HCT116 (cell line): Measurements from ENCODE around the gene ASF1A.

Experiments
- ELF1 ChIP-seq: IDR thresholded peaks from 2 replicates; pipeline ENCODE4 v1.6.1; 2012; ENCODE audit warnings: low read depth, borderline replicate concordance
- EZH2 ChIP-seq: fragments of 200-600 bp; sonication (generic); IDR thresholded peaks from 2 replicates; pipeline ENCODE4 v1.6.1; 2017; ENCODE audit warnings: antibody characterized with exemption, mixed run types
- POLR2A ChIP-seq: IDR thresholded peaks from 2 replicates; pipeline ENCODE4 v1.7.0; 2011; ENCODE audit warnings: borderline replicate concordance; ENCODE audit not compliant: insufficient read depth, insufficient read length; ENCODE audit errors: extremely low read depth
- RAD21 ChIP-seq: IDR thresholded peaks from 2 replicates; pipeline ENCODE4 v1.6.1; 2012; ENCODE audit warnings: low read depth, mild to moderate bottlenecking
- TF ChIP-seq, protein P1 (sequence below), 3 experiments: fragments of 200-600 bp in 1 of 3; sonication (generic) in 1 of 3; IDR thresholded peaks in 2 of 3; conservative IDR thresholded peaks in 1 of 3; 2 replicates each; pipeline ENCODE4 v1.5.1; 2012 to 2017; ENCODE audit warnings: low read depth in 2 of 3, low read length in 2 of 3, antibody characterized with exemption in 1 of 3, borderline replicate concordance in 1 of 3, control low read depth in 1 of 3, mild to moderate bottlenecking in 1 of 3, mixed read lengths in 1 of 3, mixed run types in 1 of 3, moderate library complexity in 1 of 3; ENCODE audit not compliant: insufficient read depth in 1 of 3
- TF ChIP-seq, protein P2 (sequence below): IDR thresholded peaks from 2 replicates; pipeline ENCODE4 v1.6.1; 2011; ENCODE audit warnings: mild to moderate bottlenecking, low read length, moderate library complexity; ENCODE audit not compliant: insufficient replicate concordance; ENCODE audit errors: extremely low read depth
- TF ChIP-seq, protein P3 (sequence below): IDR thresholded peaks from 2 replicates; pipeline ENCODE4 v1.6.1; 2012; ENCODE audit warnings: low read depth
- TF ChIP-seq, protein P4 (sequence below): IDR thresholded peaks from 2 replicates; pipeline ENCODE4 v1.6.1; 2012

DNA sequence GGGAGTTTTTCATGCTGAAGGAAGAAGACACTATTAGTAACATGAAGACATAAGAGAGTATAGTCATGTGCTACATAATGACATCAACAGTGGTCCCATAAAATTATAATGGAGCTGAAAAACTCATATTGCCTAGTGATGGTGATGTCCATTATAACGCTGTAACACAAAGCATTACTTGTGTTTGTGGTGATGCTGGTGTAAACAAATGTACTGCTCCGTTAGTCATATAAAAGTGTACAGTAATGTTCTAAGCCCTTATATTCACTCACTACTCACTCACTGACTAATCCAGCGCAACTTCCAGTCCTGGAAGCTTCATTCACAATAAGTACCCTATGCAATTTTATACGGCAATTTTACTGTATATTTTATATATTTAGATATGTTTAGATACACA, 26.8 kb upstream of the ASF1A start:
- TF ChIP-seq POLR2A (no peak), EZH2 (no peak), RAD21 (no peak), ELF1 (no peak)
- TF ChIP-seq, protein P1, sequence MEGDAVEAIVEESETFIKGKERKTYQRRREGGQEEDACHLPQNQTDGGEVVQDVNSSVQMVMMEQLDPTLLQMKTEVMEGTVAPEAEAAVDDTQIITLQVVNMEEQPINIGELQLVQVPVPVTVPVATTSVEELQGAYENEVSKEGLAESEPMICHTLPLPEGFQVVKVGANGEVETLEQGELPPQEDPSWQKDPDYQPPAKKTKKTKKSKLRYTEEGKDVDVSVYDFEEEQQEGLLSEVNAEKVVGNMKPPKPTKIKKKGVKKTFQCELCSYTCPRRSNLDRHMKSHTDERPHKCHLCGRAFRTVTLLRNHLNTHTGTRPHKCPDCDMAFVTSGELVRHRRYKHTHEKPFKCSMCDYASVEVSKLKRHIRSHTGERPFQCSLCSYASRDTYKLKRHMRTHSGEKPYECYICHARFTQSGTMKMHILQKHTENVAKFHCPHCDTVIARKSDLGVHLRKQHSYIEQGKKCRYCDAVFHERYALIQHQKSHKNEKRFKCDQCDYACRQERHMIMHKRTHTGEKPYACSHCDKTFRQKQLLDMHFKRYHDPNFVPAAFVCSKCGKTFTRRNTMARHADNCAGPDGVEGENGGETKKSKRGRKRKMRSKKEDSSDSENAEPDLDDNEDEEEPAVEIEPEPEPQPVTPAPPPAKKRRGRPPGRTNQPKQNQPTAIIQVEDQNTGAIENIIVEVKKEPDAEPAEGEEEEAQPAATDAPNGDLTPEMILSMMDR (IDR thresholded peaks at IDR 0.05 in 2 of 3, conservative IDR thresholded peaks at IDR 0.05 in 1 of 3; ENCODE audit: borderline replicate concordance in 1 of 3, insufficient read depth in 1 of 3, low read depth in 2 of 3, low read length in 2 of 3): no peak
- TF ChIP-seq, protein P2, sequence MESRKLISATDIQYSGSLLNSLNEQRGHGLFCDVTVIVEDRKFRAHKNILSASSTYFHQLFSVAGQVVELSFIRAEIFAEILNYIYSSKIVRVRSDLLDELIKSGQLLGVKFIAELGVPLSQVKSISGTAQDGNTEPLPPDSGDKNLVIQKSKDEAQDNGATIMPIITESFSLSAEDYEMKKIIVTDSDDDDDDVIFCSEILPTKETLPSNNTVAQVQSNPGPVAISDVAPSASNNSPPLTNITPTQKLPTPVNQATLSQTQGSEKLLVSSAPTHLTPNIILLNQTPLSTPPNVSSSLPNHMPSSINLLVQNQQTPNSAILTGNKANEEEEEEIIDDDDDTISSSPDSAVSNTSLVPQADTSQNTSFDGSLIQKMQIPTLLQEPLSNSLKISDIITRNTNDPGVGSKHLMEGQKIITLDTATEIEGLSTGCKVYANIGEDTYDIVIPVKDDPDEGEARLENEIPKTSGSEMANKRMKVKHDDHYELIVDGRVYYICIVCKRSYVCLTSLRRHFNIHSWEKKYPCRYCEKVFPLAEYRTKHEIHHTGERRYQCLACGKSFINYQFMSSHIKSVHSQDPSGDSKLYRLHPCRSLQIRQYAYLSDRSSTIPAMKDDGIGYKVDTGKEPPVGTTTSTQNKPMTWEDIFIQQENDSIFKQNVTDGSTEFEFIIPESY: no peak
- TF ChIP-seq, protein P3, sequence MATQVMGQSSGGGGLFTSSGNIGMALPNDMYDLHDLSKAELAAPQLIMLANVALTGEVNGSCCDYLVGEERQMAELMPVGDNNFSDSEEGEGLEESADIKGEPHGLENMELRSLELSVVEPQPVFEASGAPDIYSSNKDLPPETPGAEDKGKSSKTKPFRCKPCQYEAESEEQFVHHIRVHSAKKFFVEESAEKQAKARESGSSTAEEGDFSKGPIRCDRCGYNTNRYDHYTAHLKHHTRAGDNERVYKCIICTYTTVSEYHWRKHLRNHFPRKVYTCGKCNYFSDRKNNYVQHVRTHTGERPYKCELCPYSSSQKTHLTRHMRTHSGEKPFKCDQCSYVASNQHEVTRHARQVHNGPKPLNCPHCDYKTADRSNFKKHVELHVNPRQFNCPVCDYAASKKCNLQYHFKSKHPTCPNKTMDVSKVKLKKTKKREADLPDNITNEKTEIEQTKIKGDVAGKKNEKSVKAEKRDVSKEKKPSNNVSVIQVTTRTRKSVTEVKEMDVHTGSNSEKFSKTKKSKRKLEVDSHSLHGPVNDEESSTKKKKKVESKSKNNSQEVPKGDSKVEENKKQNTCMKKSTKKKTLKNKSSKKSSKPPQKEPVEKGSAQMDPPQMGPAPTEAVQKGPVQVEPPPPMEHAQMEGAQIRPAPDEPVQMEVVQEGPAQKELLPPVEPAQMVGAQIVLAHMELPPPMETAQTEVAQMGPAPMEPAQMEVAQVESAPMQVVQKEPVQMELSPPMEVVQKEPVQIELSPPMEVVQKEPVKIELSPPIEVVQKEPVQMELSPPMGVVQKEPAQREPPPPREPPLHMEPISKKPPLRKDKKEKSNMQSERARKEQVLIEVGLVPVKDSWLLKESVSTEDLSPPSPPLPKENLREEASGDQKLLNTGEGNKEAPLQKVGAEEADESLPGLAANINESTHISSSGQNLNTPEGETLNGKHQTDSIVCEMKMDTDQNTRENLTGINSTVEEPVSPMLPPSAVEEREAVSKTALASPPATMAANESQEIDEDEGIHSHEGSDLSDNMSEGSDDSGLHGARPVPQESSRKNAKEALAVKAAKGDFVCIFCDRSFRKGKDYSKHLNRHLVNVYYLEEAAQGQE: no peak
- TF ChIP-seq, protein P4, sequence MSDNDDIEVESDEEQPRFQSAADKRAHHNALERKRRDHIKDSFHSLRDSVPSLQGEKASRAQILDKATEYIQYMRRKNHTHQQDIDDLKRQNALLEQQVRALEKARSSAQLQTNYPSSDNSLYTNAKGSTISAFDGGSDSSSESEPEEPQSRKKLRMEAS: no peak
